Activated T-helper 1 cell treated with anti-CD3 and anti-CD28 coated beads, Interleukin-2, amount 50 U/mL, for 16 hours (primary cell): ENCODE measurements around the gene CAMKV.
"Not testable (repeated sequence)": the region's sequence is repeated elsewhere in the genome, so short reads cannot be mapped to it uniquely, and the experiment has no call there.

Experiments used
- DNase-seq, 2 donors: peaks; one replicate each; pipeline ENCODE4 v3.0.0-alpha.2; 2020; ENCODE audit warnings: low read depth in 1 of 2, low spot score in 1 of 2

CAMKV gene

GRCh38 chr3:49856181-49857005, 13.3 kb downstream of the CAMKV start, which contains the start of gene TRAIP:
Gene TRAIP, minus strand, starts transcription at chr3:49856564. Its CDS starts 111 bp downstream, at chr3:49856453.
- peak; percentile 86 to 88 for DNase-seq

- DNase-seq: no peak
Observed at GRCh38 chr3:49855662-49856061, 14.0 kb downstream of the CAMKV start.

- no peak for DNase-seq
Observed at GRCh38 chr3:49845694-49846093, 24.0 kb downstream of the CAMKV start.

- DNase-seq: no peak
Observed at GRCh38 chr3:49844464-49845183, 25.1 kb downstream of the CAMKV start.

GRCh38 chr3:49842843-49843517, 26.7 kb downstream of the CAMKV start:
- no peak for DNase-seq

- no peak for DNase-seq
Observed at GRCh38 chr3:49841806-49842205, 27.9 kb downstream of the CAMKV start.

GRCh38 chr3:49841126-49841696, 28.5 kb downstream of the CAMKV start:
- DNase-seq: no peak

- DNase-seq: no peak
Observed at GRCh38 chr3:49840388-49840787, 29.3 kb downstream of the CAMKV start.

- peak; percentile 61 to 78 for DNase-seq
Observed at GRCh38 chr3:49839193-49839809, 30.4 kb downstream of the CAMKV start.

- no peak for DNase-seq
Observed at GRCh38 chr3:49831341-49831740, 38.4 kb downstream of the CAMKV start.

GRCh38 chr3:49826016-49826415, 43.7 kb downstream of the CAMKV start:
- DNase-seq: no peak

GRCh38 chr3:49823131-49823530, 46.6 kb downstream of the CAMKV start:
- DNase-seq: not testable (repeated sequence)

GRCh38 chr3:49813497-49814174, 56.1 kb downstream of the CAMKV start, which contains the start of gene UBA7:
Gene UBA7, minus strand, starts transcription at chr3:49813953. Its CDS starts 166 bp downstream, at chr3:49813787.
- no peak for DNase-seq

- no peak for DNase-seq
Observed at GRCh38 chr3:49812916-49813496, 56.7 kb downstream of the CAMKV start.
